Ishikawa (cell line): ENCODE data around the gene ULK4.

ENCODE experiments used
- CEBPB ChIP-seq: IDR thresholded peaks from 2 replicates; pipeline ENCODE4 v1.6.1; 2012
- EGR1 ChIP-seq: IDR thresholded peaks from 2 replicates; pipeline ENCODE4 v1.6.1; 2012
- EP300 ChIP-seq: IDR thresholded peaks from 2 replicates; pipeline ENCODE4 v1.6.1; 2012; ENCODE audit warnings: borderline replicate concordance
- FOXM1 ChIP-seq: IDR thresholded peaks from 2 replicates; pipeline ENCODE4 v1.6.1; 2012; ENCODE audit warnings: low read depth, borderline replicate concordance
- MAX ChIP-seq: IDR thresholded peaks from 2 replicates; pipeline ENCODE4 v1.6.1; 2012
- RAD21 ChIP-seq: IDR thresholded peaks from 2 replicates; pipeline ENCODE4 v1.6.1; 2012; ENCODE audit warnings: low read depth
- TAF1 ChIP-seq: IDR thresholded peaks from 2 replicates; pipeline ENCODE4 v1.6.1; 2012; ENCODE audit warnings: low read depth, mild to moderate bottlenecking
- TCF12 ChIP-seq: IDR thresholded peaks from 2 replicates; pipeline ENCODE4 v1.6.1; 2012; ENCODE audit warnings: low read depth
- TEAD4 ChIP-seq: IDR thresholded peaks from 2 replicates; pipeline ENCODE4 v1.6.1; 2012
- YY1 ChIP-seq: IDR thresholded peaks from 2 replicates; pipeline ENCODE4 v1.6.1; 2012; ENCODE audit warnings: low read depth
- TF ChIP-seq, protein P1 (sequence below): IDR thresholded peaks from 2 replicates; pipeline ENCODE4 v1.6.1; 2012; ENCODE audit warnings: low read depth, mild to moderate bottlenecking
- TF ChIP-seq, protein P2 (sequence below): IDR thresholded peaks from 2 replicates; pipeline ENCODE4 v1.6.1; 2012

GRCh38 chr3:41693799-41694198 lies 268.1 kb downstream of the ULK4 start:
- TF ChIP-seq, protein P1, sequence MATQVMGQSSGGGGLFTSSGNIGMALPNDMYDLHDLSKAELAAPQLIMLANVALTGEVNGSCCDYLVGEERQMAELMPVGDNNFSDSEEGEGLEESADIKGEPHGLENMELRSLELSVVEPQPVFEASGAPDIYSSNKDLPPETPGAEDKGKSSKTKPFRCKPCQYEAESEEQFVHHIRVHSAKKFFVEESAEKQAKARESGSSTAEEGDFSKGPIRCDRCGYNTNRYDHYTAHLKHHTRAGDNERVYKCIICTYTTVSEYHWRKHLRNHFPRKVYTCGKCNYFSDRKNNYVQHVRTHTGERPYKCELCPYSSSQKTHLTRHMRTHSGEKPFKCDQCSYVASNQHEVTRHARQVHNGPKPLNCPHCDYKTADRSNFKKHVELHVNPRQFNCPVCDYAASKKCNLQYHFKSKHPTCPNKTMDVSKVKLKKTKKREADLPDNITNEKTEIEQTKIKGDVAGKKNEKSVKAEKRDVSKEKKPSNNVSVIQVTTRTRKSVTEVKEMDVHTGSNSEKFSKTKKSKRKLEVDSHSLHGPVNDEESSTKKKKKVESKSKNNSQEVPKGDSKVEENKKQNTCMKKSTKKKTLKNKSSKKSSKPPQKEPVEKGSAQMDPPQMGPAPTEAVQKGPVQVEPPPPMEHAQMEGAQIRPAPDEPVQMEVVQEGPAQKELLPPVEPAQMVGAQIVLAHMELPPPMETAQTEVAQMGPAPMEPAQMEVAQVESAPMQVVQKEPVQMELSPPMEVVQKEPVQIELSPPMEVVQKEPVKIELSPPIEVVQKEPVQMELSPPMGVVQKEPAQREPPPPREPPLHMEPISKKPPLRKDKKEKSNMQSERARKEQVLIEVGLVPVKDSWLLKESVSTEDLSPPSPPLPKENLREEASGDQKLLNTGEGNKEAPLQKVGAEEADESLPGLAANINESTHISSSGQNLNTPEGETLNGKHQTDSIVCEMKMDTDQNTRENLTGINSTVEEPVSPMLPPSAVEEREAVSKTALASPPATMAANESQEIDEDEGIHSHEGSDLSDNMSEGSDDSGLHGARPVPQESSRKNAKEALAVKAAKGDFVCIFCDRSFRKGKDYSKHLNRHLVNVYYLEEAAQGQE = no peak
- TF ChIP-seq CEBPB = no peak
- no peak for TF ChIP-seq EP300
- TF ChIP-seq TAF1 = no peak
- TF ChIP-seq FOXM1 = no peak
- TF ChIP-seq TCF12 = no peak
- no peak for TF ChIP-seq TEAD4
- no peak for TF ChIP-seq EGR1
- TF ChIP-seq YY1 = no peak
- TF ChIP-seq, protein P2, sequence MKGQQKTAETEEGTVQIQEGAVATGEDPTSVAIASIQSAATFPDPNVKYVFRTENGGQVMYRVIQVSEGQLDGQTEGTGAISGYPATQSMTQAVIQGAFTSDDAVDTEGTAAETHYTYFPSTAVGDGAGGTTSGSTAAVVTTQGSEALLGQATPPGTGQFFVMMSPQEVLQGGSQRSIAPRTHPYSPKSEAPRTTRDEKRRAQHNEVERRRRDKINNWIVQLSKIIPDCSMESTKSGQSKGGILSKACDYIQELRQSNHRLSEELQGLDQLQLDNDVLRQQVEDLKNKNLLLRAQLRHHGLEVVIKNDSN = no peak
- TF ChIP-seq RAD21 = no peak
- no peak for TF ChIP-seq MAX
